ENCODE data around the gene ANKS3. TPM values are rescaled to one million over a fixed set of nuclear protein-coding genes. Genes with fewer than 3 reads are reported as not detected.

ANKS3 gene
- polyA plus RNA-seq, 2 of the 4 experiments (the other 2 are of a cell fraction) = 22.7 to 27.1 TPM

DNA sequence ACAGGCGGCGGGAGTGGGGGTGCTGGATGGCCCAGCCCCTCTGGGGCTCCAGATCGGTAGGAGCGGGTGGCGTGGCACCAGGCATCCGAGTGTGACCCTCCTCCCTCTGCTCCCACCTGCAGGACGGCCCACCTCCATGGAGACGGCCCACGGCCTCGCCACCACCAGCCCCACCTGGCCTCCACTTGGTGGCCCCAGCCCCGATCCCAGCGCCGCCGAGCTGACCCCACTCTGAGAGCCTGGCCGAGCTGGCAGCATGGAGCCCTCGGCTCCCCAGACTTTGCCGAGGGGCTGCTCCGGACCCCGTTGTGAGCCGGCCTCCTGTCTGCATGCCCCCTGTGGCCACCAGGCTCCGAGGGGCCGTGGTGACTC, 45.4 kb downstream of the ANKS3 start:
- Histone ChIP-seq H3K27ac (no peak overlapping the region), H3K4me3 (no peak overlapping the region), H3K4me1 (peaks cover 6% of the 10 kb centered on the region; the same call in 1 of the 3 replicates), H3K9me3 (no peaks in the 10 kb centered on the region), H3K4me2 (no peak overlapping the region)
- TF ChIP-seq TP53 (CRISPR knock-in tag; IDR thresholded peaks at IDR 0.05) (no peak), NR3C1 (IDR thresholded peaks at IDR 0.05) (no peak), CBX2 (IDR thresholded peaks at IDR 0.05; ENCODE audit: borderline replicate concordance, low read depth) (no peak), ZNF302 (CRISPR knock-in tag; IDR thresholded peaks at IDR 0.05) (no peak)
- ATAC-seq (no peak), DNase-seq (ENCODE audit: low read depth in 1 of 2, low spot score in 1 of 2) (no peak), FAIRE-seq (no peak)
- ChIA-PET POLR2A (no interaction called here), CTCF (no interaction called here)
- WGBS (ENCODE audit: missing lambda C conversion rate) = 96% methylated on average over 8 of the region's 22 CpGs

GRCh38 chr16:4687946-4688673, 46.0 kb downstream of the ANKS3 start:
- DNase-seq (ENCODE audit: low read depth in 1 of 2, low spot score in 1 of 2) (no peak), FAIRE-seq (no peak), ATAC-seq (no peak)
- Histone ChIP-seq H3K4me1 (peaks cover 6% of the 10 kb centered on the region; the same call in 1 of the 3 replicates), H3K9me3 (no peaks in the 10 kb centered on the region), H3K4me3 (no peak overlapping the region), H3K27ac (no peak overlapping the region), H3K4me2 (no peak overlapping the region)
- WGBS (ENCODE audit: missing lambda C conversion rate) = 97% methylated on average over 34 of the region's 39 CpGs
- TF ChIP-seq RAD21 (conservative IDR thresholded peaks at IDR 0.05 in 1 of 2, IDR thresholded peaks at IDR 0.05 in 1 of 2) (no peak), MAX (IDR thresholded peaks at IDR 0.05) (no peak), NFE2L2 (conservative IDR thresholded peaks at IDR 0.05; ENCODE audit: low read length) (no peak), JUN (IDR thresholded peaks at IDR 0.05) (no peak), RFX5 (IDR thresholded peaks at IDR 0.05) (no peak), ZSCAN20 (CRISPR knock-in tag; IDR thresholded peaks at IDR 0.05) (no peak), ZFP36 (IDR thresholded peaks at IDR 0.05; ENCODE audit: borderline replicate concordance, partially characterized antibody) (no peak), NR3C1 (IDR thresholded peaks at IDR 0.05) (no peak), KDM1A (IDR thresholded peaks at IDR 0.05; ENCODE audit: low read depth) (no peak), SREBF2 (IDR thresholded peaks at IDR 0.05) (no peak), BCL3 (IDR thresholded peaks at IDR 0.05) (no peak), CHD2 (IDR thresholded peaks at IDR 0.05; ENCODE audit: low read length, partially characterized antibody) (no peak), MAZ (IDR thresholded peaks at IDR 0.05; ENCODE audit: borderline replicate concordance, low read depth, low read length) (no peak), PBX3 (IDR thresholded peaks at IDR 0.05) (no peak), EHF (CRISPR knock-in tag; IDR thresholded peaks at IDR 0.05) (no peak), TFCP2L1 (CRISPR knock-in tag; IDR thresholded peaks at IDR 0.05) (no peak), HMGXB4 (CRISPR knock-in tag; IDR thresholded peaks at IDR 0.05; ENCODE audit: borderline replicate concordance) (no peak)
- ChIA-PET CTCF (no interaction called here), POLR2A (no interaction called here)

GRCh38 chr16:4687416-4687815, 46.7 kb downstream of the ANKS3 start:
- FAIRE-seq = no peak
- no peak for DNase-seq (ENCODE audit: low read depth in 1 of 2, low spot score in 1 of 2)
- Histone ChIP-seq H3K4me1 (peaks cover 1% of the 10 kb centered on the region; the same call in 1 of the 3 replicates), H3K9me3 (no peaks in the 10 kb centered on the region), H3K27ac (no peak overlapping the region), H3K4me3 (no peak overlapping the region), H3K4me2 (no peak overlapping the region)
- ChIA-PET POLR2A (no interaction called here), CTCF (no interaction called here)
- 96% methylated on average over 4 of the region's 8 CpGs for WGBS (ENCODE audit: missing lambda C conversion rate)
- no peak for ATAC-seq
- TF ChIP-seq SREBF2 (IDR thresholded peaks at IDR 0.05) (no peak), TFCP2L1 (CRISPR knock-in tag; IDR thresholded peaks at IDR 0.05) (no peak), FOSL2 (IDR thresholded peaks at IDR 0.05) (no peak), FOSL2 (CRISPR knock-in tag; IDR thresholded peaks at IDR 0.05) (no peak), RARB (CRISPR knock-in tag; IDR thresholded peaks at IDR 0.05) (no peak), ESRRA (IDR thresholded peaks at IDR 0.05; ENCODE audit: borderline replicate concordance, low read length) (no peak), HOXA7 (CRISPR knock-in tag; IDR thresholded peaks at IDR 0.05) (no peak), NFE2L2 (conservative IDR thresholded peaks at IDR 0.05; ENCODE audit: low read length) (no peak), SMC3 (IDR thresholded peaks at IDR 0.05) (no peak), GATA3 (IDR thresholded peaks at IDR 0.05; ENCODE audit: borderline replicate concordance) (no peak), POLR2A (IDR thresholded peaks at IDR 0.05; ENCODE audit: low read length) (no peak), ZNF302 (CRISPR knock-in tag; IDR thresholded peaks at IDR 0.05) (no peak)
- TF ChIP-seq, protein P1, sequence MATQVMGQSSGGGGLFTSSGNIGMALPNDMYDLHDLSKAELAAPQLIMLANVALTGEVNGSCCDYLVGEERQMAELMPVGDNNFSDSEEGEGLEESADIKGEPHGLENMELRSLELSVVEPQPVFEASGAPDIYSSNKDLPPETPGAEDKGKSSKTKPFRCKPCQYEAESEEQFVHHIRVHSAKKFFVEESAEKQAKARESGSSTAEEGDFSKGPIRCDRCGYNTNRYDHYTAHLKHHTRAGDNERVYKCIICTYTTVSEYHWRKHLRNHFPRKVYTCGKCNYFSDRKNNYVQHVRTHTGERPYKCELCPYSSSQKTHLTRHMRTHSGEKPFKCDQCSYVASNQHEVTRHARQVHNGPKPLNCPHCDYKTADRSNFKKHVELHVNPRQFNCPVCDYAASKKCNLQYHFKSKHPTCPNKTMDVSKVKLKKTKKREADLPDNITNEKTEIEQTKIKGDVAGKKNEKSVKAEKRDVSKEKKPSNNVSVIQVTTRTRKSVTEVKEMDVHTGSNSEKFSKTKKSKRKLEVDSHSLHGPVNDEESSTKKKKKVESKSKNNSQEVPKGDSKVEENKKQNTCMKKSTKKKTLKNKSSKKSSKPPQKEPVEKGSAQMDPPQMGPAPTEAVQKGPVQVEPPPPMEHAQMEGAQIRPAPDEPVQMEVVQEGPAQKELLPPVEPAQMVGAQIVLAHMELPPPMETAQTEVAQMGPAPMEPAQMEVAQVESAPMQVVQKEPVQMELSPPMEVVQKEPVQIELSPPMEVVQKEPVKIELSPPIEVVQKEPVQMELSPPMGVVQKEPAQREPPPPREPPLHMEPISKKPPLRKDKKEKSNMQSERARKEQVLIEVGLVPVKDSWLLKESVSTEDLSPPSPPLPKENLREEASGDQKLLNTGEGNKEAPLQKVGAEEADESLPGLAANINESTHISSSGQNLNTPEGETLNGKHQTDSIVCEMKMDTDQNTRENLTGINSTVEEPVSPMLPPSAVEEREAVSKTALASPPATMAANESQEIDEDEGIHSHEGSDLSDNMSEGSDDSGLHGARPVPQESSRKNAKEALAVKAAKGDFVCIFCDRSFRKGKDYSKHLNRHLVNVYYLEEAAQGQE (IDR thresholded peaks at IDR 0.05) = no peak

Data from A549 (cell line).